ENCODE data around the gene AFF3. TPM values are rescaled to one million over a fixed set of nuclear protein-coding genes. Genes with fewer than 3 reads are reported as not detected.

AFF3 gene
- total RNA-seq, 2 experiments from 2014 or later: 5.6 TPM

DNA sequence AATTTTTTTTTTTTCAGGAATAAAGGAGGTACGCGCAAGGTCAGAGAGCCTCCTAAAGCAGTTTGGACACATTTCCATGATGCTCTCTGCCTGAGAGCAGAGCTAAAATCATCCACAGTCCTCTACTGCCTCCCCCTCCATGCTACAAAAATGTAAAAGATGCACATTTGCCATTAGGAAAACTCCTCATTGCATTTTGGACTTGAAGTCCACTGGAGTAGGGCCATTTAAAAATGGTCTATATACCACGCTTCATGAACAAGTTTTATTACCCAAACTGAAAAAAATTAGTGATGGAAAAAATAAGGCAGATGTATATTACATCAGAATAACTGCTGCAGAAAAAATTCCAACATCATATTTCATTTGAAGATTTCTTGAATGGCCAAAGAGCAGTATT, 256.0 kb downstream of the AFF3 start:
- Mint-ChIP-seq H3K4me1 (no peaks in the 10 kb centered on the region), H3K27me3 (no peaks in the 10 kb centered on the region), H3K4me3 (no peak overlapping the region), H3K36me3 (ENCODE audit: low read depth) (no peaks in the 10 kb centered on the region), H3K9me3 (ENCODE audit: low read depth) (no peaks in the 10 kb centered on the region), H3K27ac (no peak overlapping the region)
- ChIA-PET CTCF (no interaction called here), POLR2A (no interaction called here)
- intact Hi-C loops (cut with DNase I, micrococcal nuclease): no loop called here
- DNase-seq: no peak
- no peak for ATAC-seq

DNA sequence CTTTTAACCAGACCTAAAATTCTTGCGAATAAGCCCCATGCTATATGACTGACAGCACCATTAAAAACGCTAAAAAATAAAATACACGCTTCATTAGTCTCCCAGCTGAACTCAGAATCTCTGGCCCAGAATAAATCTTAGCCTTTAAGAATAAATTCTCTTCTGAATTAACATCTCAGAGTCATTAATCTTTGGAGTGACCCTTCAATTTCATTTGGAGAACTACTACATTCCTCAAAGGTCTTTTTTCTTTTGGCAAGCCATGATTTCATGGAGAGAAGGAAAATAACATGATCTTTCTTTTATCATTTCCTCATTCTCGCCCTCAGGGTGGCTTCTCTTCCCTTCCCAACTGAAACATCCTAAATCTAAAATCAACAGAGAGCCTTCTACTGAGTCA, 259.0 kb downstream of the AFF3 start:
- no peaks in the 10 kb centered on the region for H3K27me3 Mint-ChIP-seq
- H3K27ac Mint-ChIP-seq: no peak overlapping the region
- no peak for ATAC-seq
- no peaks in the 10 kb centered on the region for H3K36me3 Mint-ChIP-seq (ENCODE audit: low read depth)
- intact Hi-C loops (cut with DNase I, micrococcal nuclease): no loop called here
- CTCF ChIA-PET: no interaction called here
- no peak for DNase-seq
- POLR2A ChIA-PET: no interaction called here
- no peaks in the 10 kb centered on the region for H3K4me1 Mint-ChIP-seq
- no peak overlapping the region for H3K4me3 Mint-ChIP-seq
- no peaks in the 10 kb centered on the region for H3K9me3 Mint-ChIP-seq (ENCODE audit: low read depth)

DNA sequence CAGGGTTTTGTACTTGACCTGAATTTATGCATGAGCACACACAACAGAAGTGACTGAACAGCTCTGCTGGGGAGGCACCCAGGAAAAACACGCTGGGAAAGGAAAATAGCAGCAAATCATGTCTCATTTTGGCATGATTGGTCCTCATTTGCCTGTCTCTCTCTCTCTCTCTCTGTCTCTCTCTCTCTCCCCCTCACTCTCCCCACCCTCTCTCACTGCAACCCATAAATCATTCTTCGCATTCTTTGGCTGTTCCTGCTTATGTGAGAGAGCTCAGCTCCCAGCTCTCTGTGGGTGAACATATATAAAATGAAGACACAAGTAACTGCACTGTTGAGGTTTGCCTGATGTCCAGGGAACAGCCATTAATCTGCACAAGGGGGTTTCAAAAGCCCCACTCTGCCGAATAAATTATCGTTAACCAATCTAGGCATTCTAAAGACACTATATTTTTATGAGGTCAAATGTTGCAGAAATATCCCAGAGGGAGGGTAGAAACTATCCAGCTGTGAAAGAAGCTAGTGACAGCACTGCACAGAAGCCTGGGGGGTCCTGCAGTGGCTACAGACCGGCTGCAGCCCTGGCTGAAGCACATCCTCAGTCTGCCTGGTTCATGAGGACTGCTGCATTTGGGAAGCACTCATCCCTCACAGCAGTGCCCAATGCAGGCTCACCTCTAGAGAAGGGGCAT, 260.3 kb downstream of the AFF3 start:
- H3K9me3 Mint-ChIP-seq (ENCODE audit: low read depth): no peaks in the 10 kb centered on the region
- intact Hi-C loops (cut with DNase I, micrococcal nuclease): no loop called here
- H3K27ac Mint-ChIP-seq: no peak overlapping the region
- DNase-seq (no peak), ATAC-seq (no peak)
- H3K4me1 Mint-ChIP-seq: no peaks in the 10 kb centered on the region
- ChIA-PET CTCF (no interaction called here), POLR2A (no interaction called here)
- H3K27me3 Mint-ChIP-seq: no peaks in the 10 kb centered on the region
- H3K4me3 Mint-ChIP-seq: no peak overlapping the region
- H3K36me3 Mint-ChIP-seq (ENCODE audit: low read depth): no peaks in the 10 kb centered on the region

DNA sequence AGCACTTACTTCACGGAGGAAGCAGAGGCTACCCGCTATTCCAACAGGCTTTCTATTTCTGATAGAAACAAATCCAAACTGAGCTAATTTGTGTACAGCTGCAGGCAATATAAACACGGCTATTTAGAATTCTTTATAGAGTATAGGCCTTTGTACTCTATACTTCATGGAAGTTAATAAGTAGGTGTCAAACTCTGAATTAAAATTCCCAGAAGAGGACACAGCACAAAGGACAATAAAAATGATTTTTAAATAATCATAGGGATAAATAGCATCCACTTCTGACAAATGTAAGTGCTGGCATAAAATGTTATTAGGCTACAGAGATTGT, 261.5 kb downstream of the AFF3 start:
- H3K36me3 Mint-ChIP-seq (ENCODE audit: low read depth): no peaks in the 10 kb centered on the region
- H3K4me1 Mint-ChIP-seq: no peaks in the 10 kb centered on the region
- ChIA-PET POLR2A (no interaction called here), CTCF (no interaction called here)
- no peaks in the 10 kb centered on the region for H3K27me3 Mint-ChIP-seq
- no peak overlapping the region for H3K4me3 Mint-ChIP-seq
- H3K9me3 Mint-ChIP-seq (ENCODE audit: low read depth): no peaks in the 10 kb centered on the region
- intact Hi-C loops (cut with DNase I, micrococcal nuclease): no loop called here
- no peak for ATAC-seq
- H3K27ac Mint-ChIP-seq: no peak overlapping the region
- no peak for DNase-seq

DNA sequence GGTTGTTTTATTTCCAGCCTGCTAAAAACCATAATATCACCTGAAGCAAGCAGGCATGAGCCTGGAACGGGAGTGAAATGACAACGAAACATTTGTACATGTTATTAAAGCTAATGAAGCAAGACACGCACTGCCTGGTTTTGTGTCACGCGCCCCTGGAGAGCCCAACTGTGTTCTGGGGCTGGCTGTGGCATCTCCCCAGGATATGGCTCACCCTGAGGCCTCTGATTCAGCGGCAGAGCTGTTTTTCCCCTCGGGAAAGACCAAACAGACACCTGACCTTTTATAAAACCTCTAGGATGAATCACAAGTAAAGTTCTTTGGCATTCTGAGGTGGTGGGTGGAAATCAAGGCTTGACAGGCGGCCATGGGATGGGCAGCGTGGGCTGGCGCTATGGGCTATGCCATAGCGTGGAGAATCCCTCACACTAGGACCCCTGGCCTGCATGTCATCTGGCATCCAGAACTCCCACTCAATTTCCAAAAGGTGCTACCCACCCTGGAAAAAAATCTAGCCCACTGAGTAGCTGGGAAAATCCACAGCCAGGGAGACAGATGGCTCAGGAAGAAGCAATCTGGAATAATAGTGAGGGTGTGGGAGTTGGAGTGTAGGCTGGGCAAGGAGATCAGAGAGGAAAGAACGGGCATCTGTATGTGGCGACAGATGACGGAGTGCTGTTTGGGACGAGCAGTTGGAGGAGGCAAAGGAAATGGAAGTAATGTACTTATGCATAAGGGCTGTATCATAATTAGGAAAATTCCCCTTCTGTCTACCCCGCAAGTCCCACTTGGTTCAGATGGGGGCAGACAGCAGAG, 262.0 kb downstream of the AFF3 start:
- Mint-ChIP-seq H3K27ac (no peak overlapping the region), H3K9me3 (ENCODE audit: low read depth) (no peaks in the 10 kb centered on the region), H3K27me3 (no peaks in the 10 kb centered on the region), H3K4me3 (no peak overlapping the region), H3K4me1 (no peaks in the 10 kb centered on the region), H3K36me3 (ENCODE audit: low read depth) (no peaks in the 10 kb centered on the region)
- ATAC-seq (no peak), DNase-seq (no peak)
- CTCF ChIA-PET: interaction anchor here (0.8 to 1.0 kb wide), 2 partner anchors 150 to 361 kb away, joined by 3 read pairs; no protein-coding TSS in a partner anchor
- intact Hi-C loops (cut with DNase I, micrococcal nuclease): no loop called here
- POLR2A ChIA-PET: no interaction called here

DNA sequence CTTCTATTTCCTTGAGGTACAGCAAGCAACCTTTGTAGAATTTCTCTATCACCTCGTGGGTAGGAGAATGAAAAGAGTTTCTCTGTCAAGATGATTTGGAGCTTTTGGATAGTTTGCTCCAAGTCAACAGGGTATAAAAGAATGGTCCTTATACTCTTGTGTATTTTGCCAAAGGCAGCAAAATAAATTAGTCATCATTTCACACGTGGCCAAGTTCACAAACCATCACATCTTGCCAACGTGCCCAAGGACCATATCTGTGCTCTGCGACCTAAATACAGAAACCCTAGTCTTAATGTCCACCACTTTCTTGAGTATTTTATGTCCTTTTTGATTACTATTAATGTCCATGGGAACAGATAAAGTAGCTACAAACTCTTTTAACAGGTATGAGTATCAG, 262.9 kb downstream of the AFF3 start:
- intact Hi-C loops (cut with DNase I, micrococcal nuclease): no loop called here
- no peak overlapping the region for H3K27ac Mint-ChIP-seq
- ChIA-PET CTCF (interaction anchor here (0.8 to 1.0 kb wide), 2 partner anchors 151 to 362 kb away, joined by 3 read pairs; no protein-coding TSS in a partner anchor), POLR2A (no interaction called here)
- no peaks in the 10 kb centered on the region for H3K9me3 Mint-ChIP-seq (ENCODE audit: low read depth)
- DNase-seq (no peak), ATAC-seq (no peak)
- H3K36me3 Mint-ChIP-seq (ENCODE audit: low read depth): no peaks in the 10 kb centered on the region
- H3K4me1 Mint-ChIP-seq: no peaks in the 10 kb centered on the region
- H3K4me3 Mint-ChIP-seq: no peak overlapping the region
- H3K27me3 Mint-ChIP-seq: no peaks in the 10 kb centered on the region

DNA sequence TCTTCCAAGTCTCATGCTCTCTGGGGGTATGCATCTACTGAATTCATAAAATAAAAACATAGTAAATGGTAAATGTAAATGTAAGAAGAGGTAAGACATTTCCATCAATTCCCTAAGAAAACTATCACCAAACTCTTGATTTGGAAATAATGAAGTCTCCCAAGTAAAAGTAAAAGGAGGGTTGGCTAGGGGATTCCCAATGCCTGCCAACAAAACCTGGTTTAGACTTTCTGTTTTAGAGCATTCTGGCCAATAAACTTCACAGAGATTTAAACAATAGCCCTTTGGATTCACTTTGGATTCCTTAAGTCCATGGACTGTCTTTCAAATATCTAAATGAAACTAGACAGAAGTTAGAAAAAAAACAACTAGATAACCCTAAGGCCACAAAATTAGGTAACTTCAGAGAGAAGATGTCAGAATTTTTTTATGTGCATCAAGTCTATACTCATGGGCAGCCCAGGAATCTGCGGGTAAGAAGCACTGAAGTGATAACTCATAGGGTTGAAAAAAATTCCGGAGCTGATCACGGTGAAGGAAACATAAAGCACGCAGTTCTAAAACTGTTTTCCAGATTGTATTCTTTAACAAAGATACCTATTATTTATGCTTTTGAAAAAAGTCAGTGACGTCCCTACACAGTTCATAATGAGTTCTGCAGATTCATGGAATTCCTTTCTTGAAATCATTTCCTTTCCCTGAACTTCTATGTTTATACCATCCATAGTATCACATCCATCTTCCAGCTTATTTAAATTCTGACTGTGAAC, 263.6 kb downstream of the AFF3 start:
- Mint-ChIP-seq H3K27ac (no peak overlapping the region), H3K27me3 (no peaks in the 10 kb centered on the region), H3K36me3 (ENCODE audit: low read depth) (no peaks in the 10 kb centered on the region), H3K4me1 (no peaks in the 10 kb centered on the region), H3K9me3 (ENCODE audit: low read depth) (no peaks in the 10 kb centered on the region), H3K4me3 (no peak overlapping the region)
- no peak for DNase-seq
- ATAC-seq: no peak
- POLR2A ChIA-PET: no interaction called here
- intact Hi-C loops (cut with DNase I, micrococcal nuclease): no loop called here
- CTCF ChIA-PET: no interaction called here

DNA sequence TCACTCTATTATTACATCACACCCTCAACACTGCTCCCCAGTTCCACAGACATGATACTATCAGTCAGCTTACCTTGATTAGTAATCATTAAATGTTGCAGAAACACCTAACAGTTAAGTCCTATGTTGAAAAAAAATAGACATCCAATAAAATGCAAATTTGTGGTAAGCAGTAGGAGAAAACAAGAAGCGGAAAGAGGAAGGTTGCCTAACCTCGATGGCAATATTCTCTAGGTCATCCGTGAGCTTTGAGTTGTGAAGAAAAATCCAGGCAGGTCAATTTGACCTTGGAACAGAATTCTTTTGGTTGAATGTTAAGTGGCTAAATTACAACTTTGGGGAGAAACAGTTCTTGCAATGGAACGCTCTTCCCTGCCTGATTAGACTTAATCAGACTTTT, 264.4 kb downstream of the AFF3 start:
- Mint-ChIP-seq H3K4me3 (no peak overlapping the region), H3K4me1 (no peaks in the 10 kb centered on the region), H3K27me3 (no peaks in the 10 kb centered on the region), H3K27ac (no peak overlapping the region), H3K36me3 (ENCODE audit: low read depth) (no peaks in the 10 kb centered on the region), H3K9me3 (ENCODE audit: low read depth) (no peaks in the 10 kb centered on the region)
- ChIA-PET POLR2A (no interaction called here), CTCF (no interaction called here)
- intact Hi-C loops (cut with DNase I, micrococcal nuclease): no loop called here
- DNase-seq (no peak), ATAC-seq (no peak)

DNA sequence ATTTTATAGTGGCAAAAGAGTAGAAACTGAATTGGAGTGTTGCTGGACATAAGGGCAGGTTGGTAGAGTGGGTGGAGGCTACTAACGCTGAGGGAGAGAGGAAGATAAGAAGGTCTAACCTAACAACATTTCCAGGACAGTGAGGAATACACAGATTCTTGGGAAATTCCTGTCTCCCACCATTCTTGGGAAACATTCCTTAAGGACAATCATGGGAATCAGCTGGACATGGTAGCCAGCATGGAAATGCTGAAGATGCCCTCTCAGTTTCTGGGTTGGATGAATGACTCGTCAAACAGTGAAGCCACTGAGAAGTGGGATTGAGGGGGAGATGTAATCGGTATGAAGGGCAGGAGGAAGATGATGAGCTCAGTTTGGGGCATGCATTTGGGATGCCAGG, 265.4 kb downstream of the AFF3 start:
- ChIA-PET CTCF (interaction anchor here (0.8 kb wide), 1 partner anchor 76 kb away, joined by 3 read pairs; no protein-coding TSS in a partner anchor), POLR2A (no interaction called here)
- no peaks in the 10 kb centered on the region for H3K4me1 Mint-ChIP-seq
- no peaks in the 10 kb centered on the region for H3K27me3 Mint-ChIP-seq
- H3K9me3 Mint-ChIP-seq (ENCODE audit: low read depth): no peaks in the 10 kb centered on the region
- H3K27ac Mint-ChIP-seq: no peak overlapping the region
- intact Hi-C loops (cut with DNase I, micrococcal nuclease): no loop called here
- H3K36me3 Mint-ChIP-seq (ENCODE audit: low read depth): no peaks in the 10 kb centered on the region
- no peak for DNase-seq
- no peak for ATAC-seq
- H3K4me3 Mint-ChIP-seq: no peak overlapping the region

DNA sequence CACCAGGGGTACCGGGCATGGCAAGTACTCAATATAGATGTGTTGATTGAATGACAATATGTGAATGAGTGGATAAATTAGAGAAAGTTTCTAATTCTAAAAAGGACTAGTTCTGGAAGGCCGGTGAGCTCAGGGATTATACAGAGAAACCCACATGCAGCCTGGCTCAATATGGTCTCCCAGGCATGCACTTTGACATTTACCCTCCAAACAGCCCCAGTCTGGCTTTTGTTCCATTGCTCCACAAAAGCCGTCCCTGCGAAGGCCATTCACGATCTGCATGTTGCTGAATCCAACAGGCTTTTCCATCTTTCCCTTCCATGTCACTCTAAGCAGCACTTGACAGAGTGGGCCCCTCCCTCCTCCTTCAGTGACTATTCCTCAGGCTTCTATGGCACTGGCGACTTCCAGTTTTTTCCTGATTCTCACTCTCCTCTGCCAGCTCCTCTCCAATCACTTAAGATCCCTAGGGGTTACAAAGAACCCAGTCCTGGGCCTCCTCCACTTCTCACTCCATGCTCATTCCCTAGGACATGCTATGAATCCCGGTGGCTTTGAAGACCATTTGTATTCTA, 266.7 kb downstream of the AFF3 start:
- DNase-seq (no peak), ATAC-seq (no peak)
- H3K27me3 Mint-ChIP-seq: no peaks in the 10 kb centered on the region
- intact Hi-C loops (cut with DNase I, micrococcal nuclease): no loop called here
- H3K27ac Mint-ChIP-seq: no peak overlapping the region
- no peaks in the 10 kb centered on the region for H3K4me1 Mint-ChIP-seq
- H3K9me3 Mint-ChIP-seq (ENCODE audit: low read depth): no peaks in the 10 kb centered on the region
- CTCF ChIA-PET: no interaction called here
- H3K36me3 Mint-ChIP-seq (ENCODE audit: low read depth): no peaks in the 10 kb centered on the region
- no peak overlapping the region for H3K4me3 Mint-ChIP-seq
- POLR2A ChIA-PET: no interaction called here

DNA sequence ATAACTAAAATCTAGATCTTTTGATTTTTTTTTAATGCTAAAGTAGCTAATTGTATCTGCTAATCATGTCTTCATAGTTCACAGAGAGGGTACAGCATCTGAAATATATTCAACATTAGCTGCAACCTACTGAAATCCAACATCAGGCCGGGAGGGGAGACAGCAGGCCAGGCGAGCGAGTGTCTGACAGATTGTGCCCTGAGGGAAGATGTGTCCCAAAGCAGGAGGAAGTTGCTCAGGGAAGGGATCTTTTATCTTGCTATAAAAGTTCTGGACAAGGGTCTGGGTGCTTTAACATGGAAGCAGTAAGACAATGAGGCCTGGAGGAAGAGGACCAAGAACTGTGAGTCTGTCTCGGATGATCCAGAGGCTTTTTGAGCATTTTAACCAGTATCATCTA, 274.1 kb downstream of the AFF3 start:
- CTCF ChIA-PET: no interaction called here
- intact Hi-C loops (cut with DNase I, micrococcal nuclease): no loop called here

DNA sequence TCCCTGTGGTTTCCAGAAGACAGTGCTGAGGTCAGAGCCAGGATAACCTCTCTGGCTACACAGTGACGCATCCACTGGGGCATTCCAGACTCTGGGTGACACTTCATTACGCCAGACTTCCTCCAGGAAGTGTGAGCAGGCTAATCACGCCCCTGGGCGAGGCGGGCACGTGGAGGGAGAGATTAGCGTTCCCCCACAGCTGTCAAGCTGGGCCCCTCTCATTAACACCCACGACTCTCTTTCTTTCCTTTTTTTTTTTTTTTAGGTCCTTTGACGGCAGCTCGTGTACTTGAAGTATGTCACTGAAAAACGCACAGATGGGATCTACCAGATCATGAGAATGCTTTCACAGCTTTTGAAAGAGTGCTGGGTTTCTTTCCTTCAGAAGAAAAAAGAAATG, 274.6 kb downstream of the AFF3 start:
- H3K27ac Mint-ChIP-seq: no peak overlapping the region
- H3K9me3 Mint-ChIP-seq (ENCODE audit: low read depth): peaks cover 4% of the 10 kb centered on the region
- CTCF ChIA-PET: no interaction called here
- DNase-seq (no peak), ATAC-seq (no peak)
- no peaks in the 10 kb centered on the region for H3K36me3 Mint-ChIP-seq (ENCODE audit: low read depth)
- H3K4me1 Mint-ChIP-seq: peaks cover 2% of the 10 kb centered on the region
- H3K27me3 Mint-ChIP-seq: no peaks in the 10 kb centered on the region
- intact Hi-C loops (cut with DNase I, micrococcal nuclease): no loop called here
- POLR2A ChIA-PET: no interaction called here
- no peak overlapping the region for H3K4me3 Mint-ChIP-seq

More for the DNA sequence above, 274.1 kb downstream of the AFF3 start:
- Mint-ChIP-seq H3K27me3 (no peaks in the 10 kb centered on the region), H3K4me3 (no peak overlapping the region), H3K9me3 (ENCODE audit: low read depth) (peaks cover 4% of the 10 kb centered on the region), H3K36me3 (ENCODE audit: low read depth) (no peaks in the 10 kb centered on the region), H3K27ac (no peak overlapping the region), H3K4me1 (no peaks in the 10 kb centered on the region)
- no peak for DNase-seq
- ATAC-seq: no peak
- POLR2A ChIA-PET: no interaction called here

Data from activated CD4-positive, alpha-beta T cell treated with anti-CD3 and anti-CD28 coated beads for 36 hours (primary cell).